LHCN-M2 (cell line): ENCODE data around the gene RAMP2. TPM values are rescaled to one million over a fixed set of nuclear protein-coding genes. Genes with fewer than 3 reads are reported as not detected.
"Not testable (repeated sequence)": the region's sequence is repeated elsewhere in the genome, so short reads cannot be mapped to it uniquely, and the experiment has no call there.

Source experiments
- DNase-seq: peaks from one replicate; pipeline ENCODE4 v3.0.0-alpha.2; 2012; ENCODE audit warnings: low read depth
- total RNA-seq: library from RNA; depleted of rRNA; stranded (reverse); fragments of >200 nt; gene quantifications from 2 replicates; pipeline ENCODE4 v1.2.3, GENCODE V29; 2014

The RAMP2 gene
- total RNA-seq, 1 experiment from 2014 or later: 0.92 TPM

GRCh38 chr17:42768006-42768405 lies 7.0 kb downstream of the RAMP2 start:
- DNase-seq: not testable (repeated sequence)

DNA sequence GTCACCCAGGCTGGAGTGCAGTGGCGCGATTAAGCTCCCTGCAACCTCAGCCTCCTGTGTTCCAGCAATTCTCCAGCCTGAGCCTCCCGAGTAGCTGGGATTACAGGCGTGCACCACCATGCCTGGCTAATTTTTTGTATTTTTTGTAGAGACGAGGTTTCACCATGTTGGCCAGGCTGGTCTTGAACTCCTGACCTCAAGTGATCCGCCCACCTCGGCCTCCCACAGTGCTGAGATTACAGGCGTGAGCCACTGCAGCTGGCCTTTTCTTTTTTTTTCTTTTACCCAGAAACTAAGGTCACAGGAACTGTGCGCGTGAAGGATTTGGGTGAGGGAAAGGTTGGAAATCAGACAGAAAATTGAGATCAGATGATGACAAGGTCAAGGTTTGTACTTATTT lies 8.9 kb downstream of the RAMP2 start:
- DNase-seq: not testable (repeated sequence)

GRCh38 chr17:42772945-42773289 lies 11.9 kb downstream of the RAMP2 start:
- DNase-seq: no peak

DNA sequence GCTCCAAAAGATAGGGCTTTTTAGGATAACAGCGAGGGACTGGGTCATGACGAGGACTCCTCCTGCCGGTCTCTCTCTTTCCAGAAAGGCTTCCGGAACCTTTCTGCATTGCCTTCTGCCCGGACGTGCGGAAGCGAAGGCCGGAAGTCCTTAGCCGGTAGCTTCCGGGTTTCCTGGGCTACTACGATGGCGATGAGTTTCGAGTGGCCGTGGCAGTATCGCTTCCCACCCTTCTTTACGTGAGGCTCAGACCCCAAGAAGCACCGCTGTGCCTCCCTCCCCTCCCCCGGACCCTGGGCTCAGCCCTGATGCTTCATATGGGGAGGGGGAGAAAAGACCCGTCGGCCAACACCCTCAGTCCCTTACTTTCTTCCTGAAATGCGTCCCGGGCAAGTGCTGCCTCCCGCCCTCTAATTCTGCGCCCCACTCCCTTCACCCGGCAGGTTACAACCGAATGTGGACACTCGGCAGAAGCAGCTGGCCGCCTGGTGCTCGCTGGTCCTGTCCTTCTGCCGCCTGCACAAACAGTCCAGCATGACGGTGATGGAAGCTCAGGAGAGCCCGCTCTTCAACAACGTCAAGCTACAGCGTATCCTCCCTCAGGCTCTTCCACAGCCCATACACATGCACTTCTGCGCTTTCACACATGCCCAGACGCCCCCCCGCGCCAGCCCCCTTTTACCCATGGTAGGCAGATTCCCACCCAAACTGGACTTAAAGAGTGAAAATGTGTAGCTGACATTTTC lies 12.4 kb downstream of the RAMP2 start, which contains the start of gene VPS25:
VPS25 (plus strand) TSS at position 160 of the 746 bp plus-strand sequence; CDS start at position 187, 27 bp downstream.
- DNase-seq: peak; percentile 79

- DNase-seq: peak; percentile 30
Observed at GRCh38 chr17:42774066-42774745, 13.2 kb downstream of the RAMP2 start.

GRCh38 chr17:42775534-42776098 lies 14.6 kb downstream of the RAMP2 start:
- DNase-seq: no peak

- no peak for DNase-seq
Observed at GRCh38 chr17:42778570-42778969, 17.5 kb downstream of the RAMP2 start.

GRCh38 chr17:42779304-42779935 lies 18.4 kb downstream of the RAMP2 start:
- DNase-seq: no peak

DNA sequence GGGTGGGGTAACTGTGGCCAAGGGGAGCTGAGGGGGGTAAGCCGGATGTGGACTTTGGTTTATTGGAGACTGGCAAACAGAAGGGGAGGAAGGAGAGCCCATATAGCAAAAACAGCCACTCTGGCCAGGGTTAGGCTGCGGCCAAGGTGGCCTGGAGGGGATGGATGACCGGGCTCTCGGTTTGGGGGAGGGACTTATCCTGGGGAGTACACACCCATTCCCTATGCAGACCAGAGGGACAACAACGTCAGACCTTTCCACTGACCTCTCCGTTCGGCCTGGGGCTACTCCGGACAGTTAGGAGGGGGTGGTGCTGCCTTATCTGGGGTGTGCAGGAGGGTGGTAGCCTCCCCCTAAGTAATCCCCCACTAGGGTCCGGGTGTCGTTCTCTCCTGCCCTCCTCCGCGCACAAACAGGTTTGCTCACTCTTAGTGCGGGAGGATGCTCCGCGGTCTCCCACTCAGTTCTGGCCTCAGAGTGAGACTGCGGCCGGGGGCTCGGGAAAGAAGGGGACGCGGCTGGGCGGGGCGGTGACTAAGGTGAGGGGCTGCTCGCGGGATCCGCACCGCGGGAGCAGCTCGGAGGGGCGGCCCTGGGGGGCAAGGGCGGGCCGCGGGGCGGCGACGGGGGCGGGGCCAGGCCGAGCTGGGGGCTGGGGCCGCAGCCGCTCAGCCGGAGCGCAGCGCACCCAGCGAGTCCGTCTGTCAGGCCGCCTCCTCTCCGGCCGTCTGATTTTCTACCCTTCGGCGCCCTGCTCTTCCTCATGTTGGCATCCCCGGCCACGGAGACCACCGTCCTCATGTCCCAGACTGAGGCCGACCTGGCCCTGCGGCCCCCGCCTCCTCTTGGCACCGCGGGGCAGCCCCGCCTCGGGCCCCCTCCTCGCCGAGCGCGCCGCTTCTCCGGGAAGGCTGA lies 19.2 kb downstream of the RAMP2 start, which contains the start of gene WNK4:
WNK4 (plus strand) TSS at position 675 of the 915 bp plus-strand sequence; CDS start at position 764, 89 bp downstream.
- DNase-seq: no peak

GRCh38 chr17:42780851-42781638 lies 20.0 kb downstream of the RAMP2 start:
- no peak for DNase-seq

DNA sequence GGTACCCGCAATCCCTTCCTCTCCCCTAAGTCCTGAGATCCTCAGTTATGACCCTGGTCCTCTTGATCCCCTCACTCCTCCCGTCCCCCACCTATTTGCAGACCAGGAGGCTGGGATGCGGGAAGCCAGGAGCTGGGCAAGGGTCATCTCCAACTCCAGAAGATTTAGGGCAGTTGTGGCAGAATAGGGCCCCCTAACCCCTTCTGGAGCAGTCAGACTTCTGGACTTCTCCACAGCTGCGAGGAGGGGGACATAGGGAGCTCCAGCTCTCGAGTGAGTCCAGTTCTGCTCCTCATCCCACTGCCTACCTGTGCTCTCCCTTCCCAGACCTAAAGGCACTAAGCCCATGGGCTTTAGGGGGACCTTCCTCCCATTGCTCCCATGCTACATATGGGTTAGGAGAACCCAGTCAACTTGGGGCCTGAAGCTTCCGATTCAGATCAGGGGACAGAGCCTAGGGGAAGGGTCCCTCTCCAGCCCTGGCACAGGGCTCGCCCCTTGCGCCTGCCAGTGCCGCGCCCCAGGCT lies 20.7 kb downstream of the RAMP2 start:
- DNase-seq: no peak

GRCh38 chr17:42782166-42783061 lies 21.4 kb downstream of the RAMP2 start:
- DNase-seq: no peak

GRCh38 chr17:42783062-42783790 lies 22.2 kb downstream of the RAMP2 start:
- DNase-seq: no peak

GRCh38 chr17:42783791-42784138 lies 22.7 kb downstream of the RAMP2 start:
- DNase-seq: no peak

DNA sequence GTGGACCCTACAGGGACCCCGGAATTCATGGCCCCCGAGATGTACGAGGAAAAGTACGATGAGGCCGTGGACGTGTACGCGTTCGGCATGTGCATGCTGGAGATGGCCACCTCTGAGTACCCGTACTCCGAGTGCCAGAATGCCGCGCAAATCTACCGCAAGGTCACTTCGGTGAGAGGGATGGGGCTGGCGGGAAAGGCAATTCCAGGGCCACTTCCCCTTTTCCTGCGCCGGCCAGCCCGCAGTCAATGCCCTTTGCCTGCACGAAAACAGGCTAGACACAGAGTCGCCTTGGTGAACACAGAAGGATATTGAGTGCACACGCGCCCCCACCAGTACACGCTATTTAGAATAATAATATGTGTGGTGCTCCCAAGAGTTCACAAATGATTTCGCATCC lies 23.4 kb downstream of the RAMP2 start:
- no peak for DNase-seq

DNA sequence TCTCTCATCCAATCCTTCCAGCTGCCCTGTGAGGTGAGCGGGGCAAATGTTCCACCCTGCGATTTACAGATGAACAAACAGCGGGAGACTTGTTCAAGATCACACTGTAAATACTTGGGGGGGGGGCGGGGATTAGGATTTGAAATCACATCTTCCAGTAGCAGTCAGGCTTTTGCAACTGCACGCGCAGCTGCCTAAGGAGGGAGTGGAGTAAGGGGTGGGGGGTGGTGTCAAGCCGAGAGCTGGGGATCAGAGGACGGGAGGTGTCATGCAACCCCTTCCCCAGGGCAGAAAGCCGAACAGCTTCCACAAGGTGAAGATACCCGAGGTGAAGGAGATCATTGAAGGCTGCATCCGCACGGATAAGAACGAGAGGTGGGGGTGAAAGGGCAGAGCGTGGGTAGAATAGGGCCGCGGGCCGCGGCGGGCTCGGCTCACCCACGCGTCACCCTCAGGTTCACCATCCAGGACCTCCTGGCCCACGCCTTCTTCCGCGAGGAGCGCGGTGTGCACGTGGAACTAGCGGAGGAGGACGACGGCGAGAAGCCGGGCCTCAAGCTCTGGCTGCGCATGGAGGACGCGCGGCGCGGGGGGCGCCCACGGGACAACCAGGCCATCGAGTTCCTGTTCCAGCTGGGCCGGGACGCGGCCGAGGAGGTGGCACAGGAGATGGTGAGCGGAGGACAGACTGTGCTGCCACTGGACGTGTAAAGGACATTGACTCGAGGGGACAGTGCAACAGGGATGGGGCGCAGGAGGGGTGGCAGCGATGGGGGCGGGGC lies 24.0 kb downstream of the RAMP2 start:
- DNase-seq: no peak

DNA sequence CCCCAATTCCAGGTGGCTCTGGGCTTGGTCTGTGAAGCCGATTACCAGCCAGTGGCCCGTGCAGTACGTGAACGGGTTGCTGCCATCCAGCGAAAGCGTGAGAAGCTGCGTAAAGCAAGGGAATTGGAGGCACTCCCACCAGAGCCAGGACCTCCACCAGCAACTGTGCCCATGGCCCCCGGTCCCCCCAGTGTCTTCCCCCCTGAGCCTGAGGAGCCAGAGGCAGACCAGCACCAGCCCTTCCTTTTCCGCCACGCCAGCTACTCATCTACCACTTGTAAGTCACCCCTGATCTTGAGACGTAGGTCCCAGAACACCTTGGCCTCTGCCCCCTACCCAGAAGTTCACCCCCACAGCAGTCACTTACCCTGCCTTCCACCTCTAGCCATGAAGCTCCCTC lies 26.2 kb downstream of the RAMP2 start:
- no peak for DNase-seq

DNA sequence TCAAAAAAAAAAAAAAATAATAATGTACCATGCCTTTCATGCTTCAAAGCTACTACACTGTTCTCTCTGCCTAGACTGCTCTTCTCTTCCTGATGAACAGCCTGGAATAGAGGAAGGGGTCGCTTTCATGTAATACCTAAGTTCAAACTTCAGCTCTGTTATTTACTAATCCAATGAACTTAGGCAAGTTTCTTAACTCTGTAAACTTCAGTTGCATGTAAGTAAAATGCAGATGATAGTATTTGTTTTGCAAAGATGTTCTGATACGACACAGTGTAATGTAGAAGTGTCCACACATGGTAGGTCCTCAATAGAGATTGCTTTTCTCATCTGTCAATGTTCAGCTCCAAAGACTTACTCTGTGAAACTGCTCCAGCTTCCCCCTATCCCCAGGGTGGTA lies 30.9 kb downstream of the RAMP2 start:
- DNase-seq: no peak
